Brain microvascular endothelial cell (primary cell): ENCODE results near the gene ELF5.

Source experiments
- DNase-seq: peaks from one replicate; pipeline ENCODE4 v3.0.0-alpha.2; 2020
- H3K27ac ChIP-seq: fragments of 250-450 bp; sonication (Bioruptor Pico); 2 replicates; pipeline ENCODE4 v1.5.1; 2020; ENCODE audit warnings: mild to moderate bottlenecking, moderate library complexity
- H3K27me3 ChIP-seq: fragments of 250-450 bp; sonication (Bioruptor Pico); replicated peaks from 2 replicates; pipeline ENCODE4 v1.5.1; 2020; ENCODE audit warnings: mild to moderate bottlenecking
- H3K36me3 ChIP-seq: fragments of 250-450 bp; sonication (Bioruptor Pico); replicated peaks from 2 replicates; pipeline ENCODE4 v1.5.1; 2020; ENCODE audit warnings: mild to moderate bottlenecking
- H3K4me3 ChIP-seq: 2 replicates; pipeline ENCODE4 v1.5.1; 2011; ENCODE audit warnings: low read depth, mild to moderate bottlenecking, control low read depth, low read length, moderate library complexity
- CTCF ChIP-seq: IDR thresholded peaks from 2 replicates; pipeline ENCODE4 v1.5.1; 2011; ENCODE audit warnings: low read depth, mild to moderate bottlenecking, moderate library complexity, low read length, control low read depth, inconsistent platforms; ENCODE audit errors: missing control alignments
- in situ Hi-C: cut with HindIII; loops from 2 replicates; pipeline ENCODE4 v1.10.0; 2017; ENCODE audit warnings: low sequenced_read_pairs, low pct_ligation_motif_present

The ELF5 gene

GRCh38 chr11:34536056-34536455, 22.5 kb upstream of the ELF5 start:
- H3K36me3 ChIP-seq = no peaks in the 10 kb centered on the region
- H3K27ac ChIP-seq = no peak overlapping the region
- DNase-seq = no peak
- H3K4me3 ChIP-seq = no peak overlapping the region
- TF ChIP-seq CTCF = no peak
- H3K27me3 ChIP-seq = peaks cover 7% of the 10 kb centered on the region
- in situ Hi-C loops = no loop called here

GRCh38 chr11:34534826-34535225, 21.2 kb upstream of the ELF5 start:
- Histone ChIP-seq H3K27ac (no peak overlapping the region), H3K4me3 (no peak overlapping the region), H3K27me3 (peaks cover 2% of the 10 kb centered on the region), H3K36me3 (no peaks in the 10 kb centered on the region)
- no peak for DNase-seq
- in situ Hi-C loops = no loop called here
- TF ChIP-seq CTCF = no peak

- no peak for TF ChIP-seq CTCF
- DNase-seq = no peak
- in situ Hi-C loops = no loop called here
- Histone ChIP-seq H3K4me3 (no peak overlapping the region), H3K36me3 (no peaks in the 10 kb centered on the region), H3K27me3 (no peaks in the 10 kb centered on the region), H3K27ac (no peak overlapping the region)
Measured at GRCh38 chr11:34531663-34532062, 18.1 kb upstream of the ELF5 start.

- in situ Hi-C loops = no loop called here
Measured at GRCh38 chr11:34530545-34531234, 17.1 kb upstream of the ELF5 start.

GRCh38 chr11:34529643-34530042, 16.0 kb upstream of the ELF5 start:
- DNase-seq = no peak
- Histone ChIP-seq H3K4me3 (no peak overlapping the region), H3K27ac (no peak overlapping the region), H3K27me3 (no peaks in the 10 kb centered on the region), H3K36me3 (no peaks in the 10 kb centered on the region)
- in situ Hi-C loops = no loop called here
- no peak for TF ChIP-seq CTCF

More at GRCh38 chr11:34530545-34531234, 17.1 kb upstream of the ELF5 start:
- no peak for TF ChIP-seq CTCF
- Histone ChIP-seq H3K4me3 (no peak overlapping the region), H3K27me3 (no peaks in the 10 kb centered on the region), H3K27ac (no peak overlapping the region), H3K36me3 (no peaks in the 10 kb centered on the region)
- no peak for DNase-seq

GRCh38 chr11:34528072-34528471, 14.5 kb upstream of the ELF5 start:
- in situ Hi-C loops = no loop called here
- DNase-seq = no peak
- H3K36me3 ChIP-seq = no peaks in the 10 kb centered on the region

More at GRCh38 chr11:34528072-34528471, 14.5 kb upstream of the ELF5 start:
- Histone ChIP-seq H3K4me3 (no peak overlapping the region), H3K27me3 (no peaks in the 10 kb centered on the region), H3K27ac (no peak overlapping the region)
- TF ChIP-seq CTCF = no peak
